ENCODE results near the gene MTFMT.

DNA sequence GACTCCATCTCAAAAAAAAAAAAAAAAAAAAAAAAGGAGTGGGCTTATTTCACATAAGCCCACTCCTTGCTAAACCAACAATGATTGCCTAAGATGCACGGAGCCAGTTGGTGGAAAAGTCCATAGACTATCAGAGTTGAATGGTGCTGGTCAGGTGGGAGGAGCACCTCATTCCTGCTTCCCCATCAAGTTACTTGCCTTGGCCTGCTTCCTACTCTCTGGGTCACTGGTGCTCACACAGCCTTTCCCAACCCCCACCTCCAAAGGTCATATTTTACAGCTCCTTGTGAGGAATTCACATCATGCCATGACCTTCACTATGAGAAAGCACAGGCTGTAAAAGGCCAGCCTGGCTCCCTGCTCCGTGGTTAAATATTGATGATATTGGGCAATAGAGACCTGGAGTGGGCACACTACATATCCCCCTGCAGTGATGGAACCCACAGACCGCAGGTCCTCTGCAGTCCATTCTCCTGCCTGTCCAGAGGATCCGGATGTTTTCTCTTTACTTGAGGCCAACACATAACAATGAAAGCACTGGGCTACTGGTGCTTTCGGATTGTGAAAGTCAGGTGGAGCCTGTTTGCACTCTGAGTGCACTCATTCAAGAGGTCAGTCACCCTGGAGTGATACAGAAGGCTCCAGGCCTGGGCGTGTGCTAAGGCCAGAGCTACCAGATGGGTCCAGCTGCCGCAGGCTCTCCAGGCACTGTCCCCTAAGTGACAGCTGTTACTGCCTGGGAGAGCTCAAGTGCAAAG, 15.5 kb upstream of the MTFMT start, which contains the start of gene SLC51B:
- no peak for TF ChIP-seq EZH2 (IDR thresholded peaks at IDR 0.05; ENCODE audit: borderline replicate concordance)
- TF ChIP-seq, protein P1, sequence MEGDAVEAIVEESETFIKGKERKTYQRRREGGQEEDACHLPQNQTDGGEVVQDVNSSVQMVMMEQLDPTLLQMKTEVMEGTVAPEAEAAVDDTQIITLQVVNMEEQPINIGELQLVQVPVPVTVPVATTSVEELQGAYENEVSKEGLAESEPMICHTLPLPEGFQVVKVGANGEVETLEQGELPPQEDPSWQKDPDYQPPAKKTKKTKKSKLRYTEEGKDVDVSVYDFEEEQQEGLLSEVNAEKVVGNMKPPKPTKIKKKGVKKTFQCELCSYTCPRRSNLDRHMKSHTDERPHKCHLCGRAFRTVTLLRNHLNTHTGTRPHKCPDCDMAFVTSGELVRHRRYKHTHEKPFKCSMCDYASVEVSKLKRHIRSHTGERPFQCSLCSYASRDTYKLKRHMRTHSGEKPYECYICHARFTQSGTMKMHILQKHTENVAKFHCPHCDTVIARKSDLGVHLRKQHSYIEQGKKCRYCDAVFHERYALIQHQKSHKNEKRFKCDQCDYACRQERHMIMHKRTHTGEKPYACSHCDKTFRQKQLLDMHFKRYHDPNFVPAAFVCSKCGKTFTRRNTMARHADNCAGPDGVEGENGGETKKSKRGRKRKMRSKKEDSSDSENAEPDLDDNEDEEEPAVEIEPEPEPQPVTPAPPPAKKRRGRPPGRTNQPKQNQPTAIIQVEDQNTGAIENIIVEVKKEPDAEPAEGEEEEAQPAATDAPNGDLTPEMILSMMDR (IDR thresholded peaks at IDR 0.05; ENCODE audit: poor library complexity) = no peak
- no peak for TF ChIP-seq EZH2phosphoT487 (IDR thresholded peaks at IDR 0.05; ENCODE audit: low read depth, severe bottlenecking, unreplicated experiment)

Data from hepatocyte (in vitro differentiated cells).